Mesendoderm (in vitro differentiated cells): ENCODE measurements around the gene PLK5.

Source experiments
- DNase-seq: peaks from one replicate; pipeline ENCODE4 v3.0.0; 2013
- H2AK5ac ChIP-seq: 2 replicates; pipeline ENCODE4 v1.6.1; 2013; ENCODE audit warnings: low read length, inconsistent platforms
- H2BK120ac ChIP-seq: 2 replicates; pipeline ENCODE4 v1.6.1; 2013; ENCODE audit warnings: low read depth, mild to moderate bottlenecking, low read length, moderate library complexity, mixed read lengths
- H2BK15ac ChIP-seq: replicated peaks from 2 replicates; pipeline ENCODE4 v1.6.1; 2013; ENCODE audit warnings: low read depth, mild to moderate bottlenecking, moderate library complexity
- H2BK5ac ChIP-seq: 2 replicates; pipeline ENCODE4 v1.6.1; 2013; ENCODE audit warnings: low read length, inconsistent platforms
- H3K18ac ChIP-seq: 2 replicates; pipeline ENCODE4 v1.6.1; 2013; ENCODE audit warnings: mild to moderate bottlenecking, low read length, mixed read lengths
- H3K23ac ChIP-seq: one replicate; pipeline ENCODE4 v1.6.1; 2013; ENCODE audit warnings: low read length
- H3K27ac ChIP-seq: 2 replicates; pipeline ENCODE4 v1.5.1; 2013; ENCODE audit warnings: low read depth, mild to moderate bottlenecking, inconsistent platforms, low read length, moderate library complexity
- H3K27me3 ChIP-seq: 2 replicates; pipeline ENCODE4 v1.6.1; 2013; ENCODE audit warnings: low read length, control low read depth, mild to moderate bottlenecking, inconsistent platforms; ENCODE audit not compliant: insufficient read depth, poor library complexity
- H3K36me3 ChIP-seq: 2 replicates; pipeline ENCODE4 v1.6.1; 2013; ENCODE audit warnings: low read length, inconsistent platforms; ENCODE audit not compliant: control insufficient read depth, insufficient read depth
- H3K4ac ChIP-seq: one replicate; pipeline ENCODE4 v1.6.1; 2013; ENCODE audit warnings: low read depth, mild to moderate bottlenecking, low read length, moderate library complexity
- H3K4me1 ChIP-seq: 2 replicates; pipeline ENCODE4 v1.6.1; 2013; ENCODE audit warnings: low read depth, low read length, inconsistent platforms; ENCODE audit not compliant: control insufficient read depth
- H3K4me2 ChIP-seq: 2 replicates; pipeline ENCODE4 v1.6.1; 2013; ENCODE audit warnings: low read length
- H3K4me3 ChIP-seq: 2 replicates; pipeline ENCODE4 v1.5.1; 2013; ENCODE audit warnings: mild to moderate bottlenecking, low read length
- H3K56ac ChIP-seq: one replicate; pipeline ENCODE4 v1.6.1; 2013; ENCODE audit warnings: low read length
- H3K79me1 ChIP-seq: 2 replicates; pipeline ENCODE4 v1.6.1; 2013; ENCODE audit warnings: low read length, inconsistent platforms
- H3K79me2 ChIP-seq: 2 replicates; pipeline ENCODE4 v1.6.1; 2013; ENCODE audit warnings: mild to moderate bottlenecking, low read length; ENCODE audit not compliant: control insufficient read depth, insufficient read depth
- H3K9ac ChIP-seq: 2 replicates; pipeline ENCODE4 v1.6.1; 2013; ENCODE audit warnings: low read length, inconsistent platforms
- H4K5ac ChIP-seq: one replicate; pipeline ENCODE4 v1.6.1; 2013; ENCODE audit warnings: low read length
- H4K8ac ChIP-seq: one replicate; pipeline ENCODE4 v1.6.1; 2013; ENCODE audit warnings: low read depth, mild to moderate bottlenecking, control low read depth, low read length, moderate library complexity
- WGBS: extraction: QIAGEN DNeasy Blood & Tissue Kit; methylation state at CpG from one replicate; pipeline ENCODE4 v1.1.7; 2013; ENCODE audit warnings: low lambda C conversion rate, missing lambda C conversion rate; ENCODE audit not compliant: insufficient coverage; ENCODE audit errors: extremely low coverage; 5-methylcytosine and 5-hydroxymethylcytosine counted together

Gene PLK5

DNA sequence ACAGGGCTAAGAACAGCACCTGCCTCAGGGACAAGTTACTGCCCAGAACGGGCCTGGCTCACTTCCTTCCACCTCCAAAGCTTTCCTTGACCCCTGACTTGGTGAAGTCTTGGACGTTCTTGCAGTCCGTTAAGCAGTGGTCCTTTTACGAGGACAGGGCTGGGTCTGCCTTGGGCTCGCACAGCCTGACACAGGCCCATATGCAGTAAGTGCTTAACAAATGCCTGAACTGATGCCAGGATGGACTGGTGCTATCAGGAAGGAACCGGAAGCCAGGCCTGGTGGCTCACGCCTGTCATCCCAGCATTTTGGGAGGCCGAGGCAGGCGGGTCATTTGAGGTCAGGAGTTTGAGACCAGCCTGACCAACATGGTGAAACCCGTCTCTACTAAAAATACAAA, 1.8 kb upstream of the PLK5 start:
- Histone ChIP-seq H3K4me1 (no peaks in the 10 kb centered on the region), H3K56ac (no peak overlapping the region), H3K4me3 (no peak overlapping the region), H4K8ac (no peak overlapping the region), H3K36me3 (no peaks in the 10 kb centered on the region), H2AK5ac (no peak overlapping the region), H2BK120ac (no peak overlapping the region), H3K27me3 (peaks cover 9% of the 10 kb centered on the region), H3K79me1 (no peaks in the 10 kb centered on the region), H3K4me2 (no peak overlapping the region), H3K23ac (no peak overlapping the region), H3K18ac (no peak overlapping the region), H2BK15ac (no peak overlapping the region), H4K5ac (no peak overlapping the region), H3K27ac (no peak overlapping the region), H3K9ac (no peak overlapping the region), H2BK5ac (no peak overlapping the region), H3K79me2 (no peaks in the 10 kb centered on the region), H3K4ac (no peak overlapping the region)
- no CpG with 5 or more reads among the region's 10 CpGs for WGBS
- no peak for DNase-seq

DNA sequence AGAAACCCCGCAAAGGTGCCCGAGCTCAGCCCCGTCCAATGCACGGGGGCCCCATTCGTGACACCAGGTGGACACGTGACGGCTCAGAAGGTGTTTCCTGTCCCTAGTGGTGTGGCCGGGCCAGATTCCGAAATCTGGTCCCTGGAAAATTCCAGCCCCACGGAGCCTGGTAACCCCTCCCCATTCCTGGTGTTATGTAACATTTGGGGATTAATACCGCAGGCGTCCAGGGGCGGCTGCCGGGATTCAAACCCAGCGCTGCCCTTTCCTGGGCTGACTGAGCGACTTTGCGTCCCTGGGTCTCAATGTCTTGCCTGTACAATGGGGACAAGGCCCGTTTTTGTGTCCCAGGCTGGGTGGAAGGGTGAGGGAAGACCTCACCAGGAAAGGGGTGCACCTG, 1.0 kb upstream of the PLK5 start:
- Histone ChIP-seq H2AK5ac (no peak overlapping the region), H4K5ac (no peak overlapping the region), H4K8ac (no peak overlapping the region), H3K27ac (no peak overlapping the region), H3K18ac (no peak overlapping the region), H2BK120ac (no peak overlapping the region), H3K23ac (no peak overlapping the region), H3K79me2 (no peaks in the 10 kb centered on the region), H3K4ac (no peak overlapping the region), H3K9ac (no peak overlapping the region), H3K36me3 (no peaks in the 10 kb centered on the region), H3K4me3 (no peak overlapping the region), H3K4me1 (no peaks in the 10 kb centered on the region), H3K56ac (no peak overlapping the region), H3K4me2 (no peak overlapping the region), H2BK5ac (no peak overlapping the region), H3K27me3 (peaks cover 9% of the 10 kb centered on the region), H2BK15ac (no peak overlapping the region), H3K79me1 (no peaks in the 10 kb centered on the region)
- no peak for DNase-seq
- WGBS = no CpG with 5 or more reads among the region's 18 CpGs

DNA sequence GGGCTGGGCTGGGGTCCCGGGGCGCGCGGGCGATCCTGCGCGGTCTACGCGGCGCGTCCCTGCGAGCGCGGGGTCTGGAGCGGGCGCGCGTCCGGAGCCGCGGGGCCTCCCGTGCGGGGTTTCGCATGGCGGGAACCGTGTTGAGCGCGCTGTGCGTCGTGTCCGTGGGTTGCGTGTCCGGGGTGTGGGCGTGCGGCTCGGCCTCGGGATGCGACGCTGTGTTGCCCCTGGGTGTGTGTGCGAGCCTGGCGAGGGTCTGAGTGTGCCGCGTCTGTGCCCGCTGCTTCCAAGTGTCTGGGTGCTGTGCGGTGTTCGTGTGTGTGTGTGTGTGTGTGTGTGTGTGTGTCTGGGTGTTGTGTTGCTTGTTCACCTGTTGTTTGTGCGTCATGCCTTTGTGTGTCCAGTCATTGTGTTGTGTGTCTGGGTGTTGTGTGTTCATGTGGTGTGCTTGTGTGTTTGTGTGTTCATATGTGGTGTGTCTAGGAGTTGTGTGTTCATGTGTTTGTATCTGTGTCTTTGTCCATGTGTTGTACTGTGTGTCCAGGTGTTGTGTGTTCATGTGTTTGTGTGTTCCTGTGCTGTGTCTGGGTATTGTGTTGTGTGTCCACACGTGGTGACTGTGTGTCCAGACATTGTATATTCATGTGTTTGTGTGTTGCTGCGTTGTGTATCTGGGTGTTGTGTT, 552 bp downstream of the PLK5 start:
- Histone ChIP-seq H3K4me1 (no peaks in the 10 kb centered on the region), H2BK15ac (no peak overlapping the region), H3K9ac (no peak overlapping the region), H3K4me3 (no peak overlapping the region), H3K27ac (no peak overlapping the region), H4K5ac (no peak overlapping the region), H3K56ac (no peak overlapping the region), H3K4me2 (no peak overlapping the region), H3K27me3 (peaks cover 9% of the 10 kb centered on the region), H3K23ac (peak overlapping the region; percentile 29), H4K8ac (no peak overlapping the region), H2BK120ac (no peak overlapping the region), H3K79me1 (no peaks in the 10 kb centered on the region), H3K4ac (no peak overlapping the region), H3K36me3 (no peaks in the 10 kb centered on the region), H3K79me2 (no peaks in the 10 kb centered on the region), H2AK5ac (no peak overlapping the region), H3K18ac (no peak overlapping the region), H2BK5ac (no peak overlapping the region)
- DNase-seq = peak; percentile 13
- no CpG with 5 or more reads among the region's 49 CpGs for WGBS

DNA sequence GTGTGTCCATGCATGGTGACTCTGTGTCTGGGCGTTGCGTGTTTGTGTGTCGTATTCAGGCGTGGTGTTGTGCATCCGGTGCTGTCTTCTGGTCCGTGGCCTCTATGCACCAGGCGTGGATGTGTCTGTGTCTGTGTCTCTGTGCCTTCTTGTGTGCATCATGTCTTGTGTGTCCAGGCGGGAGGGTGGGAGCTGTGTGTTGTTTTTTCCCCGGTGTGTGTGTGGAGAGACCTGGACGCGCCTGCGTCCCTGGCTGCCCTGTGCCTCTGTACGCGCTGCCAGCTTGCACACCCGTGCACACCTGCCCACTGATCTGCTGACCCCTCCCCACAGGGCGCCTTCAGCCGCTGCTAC, 1.1 kb downstream of the PLK5 start:
- no CpG with 5 or more reads among the region's 17 CpGs for WGBS
- Histone ChIP-seq H2BK15ac (no peak overlapping the region), H3K9ac (no peak overlapping the region), H3K4me3 (no peak overlapping the region), H3K79me2 (no peaks in the 10 kb centered on the region), H3K23ac (peak overlapping the region; percentile 29), H2BK120ac (no peak overlapping the region), H2BK5ac (no peak overlapping the region), H3K4ac (no peak overlapping the region), H3K4me2 (no peak overlapping the region), H3K18ac (no peak overlapping the region), H3K56ac (no peak overlapping the region), H4K5ac (no peak overlapping the region), H3K36me3 (no peaks in the 10 kb centered on the region), H3K79me1 (no peaks in the 10 kb centered on the region), H3K27me3 (peaks cover 9% of the 10 kb centered on the region), H2AK5ac (no peak overlapping the region), H3K4me1 (no peaks in the 10 kb centered on the region), H3K27ac (no peak overlapping the region), H4K8ac (no peak overlapping the region)
- DNase-seq = no peak

DNA sequence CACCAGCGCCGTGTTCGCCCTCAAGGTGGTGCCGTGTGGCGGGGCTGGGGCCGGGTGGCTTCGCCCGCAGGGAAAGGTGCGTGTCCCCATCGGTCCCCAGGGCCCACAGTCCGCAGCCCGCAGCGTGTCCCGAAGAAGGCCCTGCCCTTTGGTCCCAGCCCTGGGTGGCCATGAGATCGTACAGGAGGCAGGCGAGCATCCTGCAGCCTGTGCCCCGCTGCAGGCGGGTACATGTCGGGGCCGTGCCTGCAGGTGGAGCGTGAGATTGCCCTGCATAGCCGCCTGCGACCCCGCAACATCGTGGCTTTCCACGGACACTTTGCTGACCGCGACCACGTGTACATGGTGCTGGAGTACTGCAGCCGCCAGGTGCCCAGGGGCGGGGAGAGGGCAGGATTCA, 1.5 kb downstream of the PLK5 start:
- Histone ChIP-seq H3K27ac (no peak overlapping the region), H3K4me1 (no peaks in the 10 kb centered on the region), H3K4me2 (no peak overlapping the region), H3K23ac (no peak overlapping the region), H3K56ac (no peak overlapping the region), H3K4ac (no peak overlapping the region), H3K79me1 (no peaks in the 10 kb centered on the region), H3K4me3 (no peak overlapping the region), H2BK5ac (no peak overlapping the region), H4K5ac (no peak overlapping the region), H3K36me3 (no peaks in the 10 kb centered on the region), H2BK120ac (no peak overlapping the region), H3K79me2 (no peaks in the 10 kb centered on the region), H4K8ac (no peak overlapping the region), H2BK15ac (no peak overlapping the region), H3K18ac (no peak overlapping the region), H2AK5ac (no peak overlapping the region), H3K27me3 (peaks cover 9% of the 10 kb centered on the region), H3K9ac (no peak overlapping the region)
- DNase-seq = no peak
- WGBS = no CpG with 5 or more reads among the region's 31 CpGs
